NOMO-1 (cell line): ENCODE measurements around the gene HLCS.

ENCODE experiments used
- DNase-seq, 2 experiments: peaks; one replicate each; lab custom pipeline; 2025; ENCODE audit not compliant: unreplicated experiment in 2 of 2; lab: John Stamatoyannopoulos, UW

The HLCS gene

GRCh38 chr21:36708286-36709029 lies 258.0 kb downstream of the HLCS start:
- DNase-seq, result no peak

GRCh38 chr21:36707763-36708285 lies 258.6 kb downstream of the HLCS start:
- no peak for DNase-seq

GRCh38 chr21:36706951-36707762 lies 259.3 kb downstream of the HLCS start:
- DNase-seq, result no peak

- no peak for DNase-seq
Measured at GRCh38 chr21:36706482-36706852, 260.0 kb downstream of the HLCS start.

- no peak for DNase-seq
Measured at GRCh38 chr21:36705679-36706481, 260.6 kb downstream of the HLCS start.

GRCh38 chr21:36704958-36705678 lies 261.4 kb downstream of the HLCS start:
- no peak for DNase-seq

- DNase-seq, result no peak
Measured at GRCh38 chr21:36704281-36704957, 262.1 kb downstream of the HLCS start.

GRCh38 chr21:36703626-36704280 lies 262.7 kb downstream of the HLCS start:
- DNase-seq, result no peak

GRCh38 chr21:36703123-36703522 lies 263.3 kb downstream of the HLCS start:
- no peak for DNase-seq

- DNase-seq, result no peak
Measured at GRCh38 chr21:36702622-36702968, 263.9 kb downstream of the HLCS start.

- DNase-seq, result no peak
Measured at GRCh38 chr21:36701756-36702621, 264.5 kb downstream of the HLCS start.

GRCh38 chr21:36700971-36701755 lies 265.3 kb downstream of the HLCS start:
- no peak for DNase-seq
